Measurements from ENCODE around the gene AGAP1.
"Not testable (repeated sequence)": the region's sequence is repeated elsewhere in the genome, so short reads cannot be mapped to it uniquely, and the experiment has no call there.

AGAP1 gene

DNA sequence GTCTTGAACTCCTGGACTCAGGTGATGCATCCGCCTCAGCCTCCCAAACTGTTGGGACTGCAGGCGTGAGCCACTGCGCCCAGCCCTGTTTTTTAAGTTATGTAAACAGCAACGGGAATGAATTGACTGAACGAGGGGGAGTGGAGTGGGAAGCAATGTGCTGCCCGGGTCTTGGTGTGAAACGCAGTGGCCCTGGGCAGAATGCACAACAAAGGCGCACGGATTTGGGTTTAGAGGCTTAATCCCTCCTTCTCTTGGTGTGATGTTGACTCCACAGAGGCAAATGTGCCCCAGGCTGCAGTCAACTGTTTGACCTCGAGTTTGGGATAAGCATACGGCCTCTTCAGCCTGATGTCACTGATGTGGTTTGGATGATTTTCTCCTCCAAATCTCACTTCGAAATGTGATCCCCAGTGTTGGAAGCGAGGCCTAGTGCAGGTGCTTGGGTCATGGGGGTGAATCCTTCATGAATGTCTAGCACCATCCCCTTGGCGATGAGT lies 97.4 kb downstream of the AGAP1 start:
- no peak for DNase-seq (ENCODE audit: low read depth, low spot score)

DNA sequence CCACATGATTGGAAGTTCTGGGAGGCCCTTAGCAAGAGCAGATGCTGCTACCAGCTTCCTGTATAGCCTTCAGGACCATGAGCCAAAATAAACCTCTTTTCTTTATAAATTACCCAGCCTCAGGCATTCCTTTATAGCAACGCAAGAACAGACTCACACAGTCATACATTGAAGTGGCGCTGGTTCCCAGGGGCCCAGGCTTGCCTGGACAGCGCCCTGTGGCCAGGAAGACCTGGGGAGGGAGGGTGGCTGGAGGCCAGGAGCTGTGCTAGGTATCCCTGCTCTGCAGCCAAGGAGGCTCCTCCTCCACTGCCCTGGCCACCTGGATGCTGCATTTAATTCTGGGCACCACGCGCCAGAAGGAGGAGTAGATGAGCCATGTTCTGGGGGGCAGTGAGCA lies 98.1 kb downstream of the AGAP1 start:
- peak; percentile 73 for DNase-seq (ENCODE audit: low read depth, low spot score)

DNA sequence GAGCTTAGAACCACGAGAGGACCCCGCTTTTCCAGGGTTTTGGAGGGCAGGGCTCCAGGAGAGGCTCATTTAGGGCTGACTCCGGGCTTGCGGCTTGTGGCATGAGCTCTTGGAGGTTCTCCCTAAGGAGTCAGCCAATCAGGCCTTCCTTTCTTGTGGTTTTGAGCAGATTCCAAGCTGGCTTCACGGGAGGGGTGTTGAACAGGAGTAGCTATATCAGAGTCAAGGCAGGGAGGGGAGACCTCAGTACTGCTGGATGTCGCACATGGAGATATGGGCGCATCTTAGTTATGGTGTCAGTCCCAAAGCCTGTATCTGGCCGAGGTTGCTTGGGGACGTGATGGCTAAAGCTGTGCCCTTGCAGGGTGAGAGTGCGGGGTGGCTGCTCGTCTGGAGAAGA lies 98.6 kb downstream of the AGAP1 start:
- DNase-seq (ENCODE audit: low read depth, low spot score), result peak; percentile 75

DNA sequence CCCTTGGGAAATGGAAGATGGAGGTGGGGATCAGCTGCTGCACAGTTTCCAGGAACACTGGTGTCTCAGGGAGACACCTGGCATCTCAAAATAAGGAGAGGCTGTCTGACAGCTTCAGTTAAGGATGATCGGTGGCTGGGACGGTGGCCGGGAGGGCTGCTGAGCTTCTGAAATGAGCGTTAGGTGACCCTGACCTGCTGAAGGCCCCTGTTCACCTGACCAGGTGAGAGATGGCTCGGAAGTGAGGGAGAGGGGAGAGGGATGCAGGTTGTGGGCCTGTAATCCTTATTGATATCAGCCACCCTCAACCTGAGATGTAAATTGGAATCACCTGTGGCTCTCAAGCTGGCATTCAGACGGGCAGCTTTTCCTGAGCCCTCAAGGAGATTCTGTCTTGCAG lies 99.0 kb downstream of the AGAP1 start:
- DNase-seq (ENCODE audit: low read depth, low spot score), result no peak

DNA sequence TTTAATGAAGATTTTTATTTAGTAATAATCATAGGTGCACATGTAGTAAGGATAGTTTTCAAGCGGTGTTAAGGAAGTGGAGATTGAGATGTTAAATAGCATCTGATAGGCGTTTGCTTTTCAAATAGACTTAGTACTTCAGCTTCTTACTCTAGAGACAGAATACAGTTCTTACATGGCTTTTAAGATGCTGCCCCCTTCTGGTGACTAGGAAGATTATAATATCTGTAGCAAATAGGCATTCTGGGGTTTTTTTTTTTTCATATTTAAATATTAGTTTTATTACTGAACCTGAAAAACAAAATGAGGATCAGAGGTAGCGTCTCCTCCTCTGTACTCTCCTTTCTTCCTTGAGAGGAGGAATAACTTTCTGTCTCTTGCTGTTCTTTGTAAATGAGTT lies 100.2 kb downstream of the AGAP1 start:
- peak; percentile 82 for DNase-seq (ENCODE audit: low read depth, low spot score)

DNA sequence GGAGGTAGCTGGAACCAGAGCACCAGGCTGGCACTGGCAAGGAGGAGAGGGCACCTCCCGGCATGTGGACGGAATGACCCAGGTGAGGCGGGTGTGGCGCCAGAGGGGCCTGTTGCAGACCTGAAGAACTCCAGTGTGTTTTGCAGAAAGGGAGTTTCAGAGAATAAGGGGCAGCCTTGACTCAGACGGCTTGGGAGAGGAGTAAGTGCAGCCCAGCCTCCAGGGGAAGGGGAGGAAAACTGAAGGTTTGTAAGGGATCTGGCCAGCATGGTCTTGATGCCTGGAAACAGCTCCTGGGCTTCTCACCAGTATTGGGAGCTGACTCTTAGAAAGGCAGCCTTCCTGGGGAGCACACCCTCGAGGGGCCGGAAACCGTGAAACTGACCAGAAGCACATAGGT lies 101.1 kb downstream of the AGAP1 start:
- no peak for DNase-seq (ENCODE audit: low read depth, low spot score)

GRCh38 chr2:235595422-235596010 lies 101.7 kb downstream of the AGAP1 start:
- DNase-seq (ENCODE audit: low read depth, low spot score), result peak; percentile 86

- no peak for DNase-seq (ENCODE audit: low read depth, low spot score)
Observed at GRCh38 chr2:235596272-235596671, 102.4 kb downstream of the AGAP1 start.

DNA sequence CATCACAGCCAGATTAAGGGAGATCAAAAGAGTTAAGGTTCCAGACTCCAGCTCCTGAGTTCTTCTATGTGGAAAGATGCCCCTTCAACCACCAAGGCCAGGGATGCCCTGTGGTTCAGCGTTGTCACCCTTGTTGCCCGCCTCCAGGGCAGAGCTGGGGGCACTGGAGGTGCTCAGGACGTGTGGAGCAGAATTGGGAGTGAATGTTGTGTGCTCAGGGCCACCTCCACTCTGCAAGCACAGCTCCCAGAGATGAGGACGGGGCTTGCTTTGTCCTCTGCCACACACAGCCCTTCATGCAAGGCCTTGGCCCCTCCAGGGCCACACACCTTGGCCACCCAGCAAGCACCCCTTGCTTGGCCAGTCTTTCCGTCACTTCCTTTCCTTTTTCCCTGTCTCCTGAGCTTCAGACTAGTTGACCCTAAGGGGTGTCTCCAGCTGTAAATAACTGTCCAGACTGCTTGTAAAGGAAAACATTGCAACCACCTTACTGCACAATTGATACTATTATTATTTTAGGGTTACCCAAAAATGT lies 103.3 kb downstream of the AGAP1 start:
- no peak for DNase-seq (ENCODE audit: low read depth, low spot score)

DNA sequence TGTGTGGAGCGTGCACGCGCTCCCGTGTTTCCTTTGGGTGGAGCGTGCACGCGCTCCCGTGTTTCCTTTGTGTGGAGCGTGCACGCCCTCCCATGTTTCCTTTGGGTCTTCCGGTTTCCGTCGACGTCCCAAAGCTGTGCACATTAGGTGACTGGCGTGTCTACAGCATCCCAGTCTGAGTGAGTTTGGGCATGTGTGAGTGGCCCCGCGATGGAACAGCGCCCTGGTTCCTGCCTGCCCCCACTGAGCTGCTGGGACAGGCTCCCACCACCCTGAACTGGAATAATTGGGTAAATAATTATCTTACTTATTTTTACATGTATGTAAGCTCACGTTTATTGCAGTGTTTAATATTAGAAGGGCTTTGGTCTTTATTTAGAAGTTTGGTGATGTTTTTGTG lies 104.2 kb downstream of the AGAP1 start:
- no peak for DNase-seq (ENCODE audit: low read depth, low spot score)

DNA sequence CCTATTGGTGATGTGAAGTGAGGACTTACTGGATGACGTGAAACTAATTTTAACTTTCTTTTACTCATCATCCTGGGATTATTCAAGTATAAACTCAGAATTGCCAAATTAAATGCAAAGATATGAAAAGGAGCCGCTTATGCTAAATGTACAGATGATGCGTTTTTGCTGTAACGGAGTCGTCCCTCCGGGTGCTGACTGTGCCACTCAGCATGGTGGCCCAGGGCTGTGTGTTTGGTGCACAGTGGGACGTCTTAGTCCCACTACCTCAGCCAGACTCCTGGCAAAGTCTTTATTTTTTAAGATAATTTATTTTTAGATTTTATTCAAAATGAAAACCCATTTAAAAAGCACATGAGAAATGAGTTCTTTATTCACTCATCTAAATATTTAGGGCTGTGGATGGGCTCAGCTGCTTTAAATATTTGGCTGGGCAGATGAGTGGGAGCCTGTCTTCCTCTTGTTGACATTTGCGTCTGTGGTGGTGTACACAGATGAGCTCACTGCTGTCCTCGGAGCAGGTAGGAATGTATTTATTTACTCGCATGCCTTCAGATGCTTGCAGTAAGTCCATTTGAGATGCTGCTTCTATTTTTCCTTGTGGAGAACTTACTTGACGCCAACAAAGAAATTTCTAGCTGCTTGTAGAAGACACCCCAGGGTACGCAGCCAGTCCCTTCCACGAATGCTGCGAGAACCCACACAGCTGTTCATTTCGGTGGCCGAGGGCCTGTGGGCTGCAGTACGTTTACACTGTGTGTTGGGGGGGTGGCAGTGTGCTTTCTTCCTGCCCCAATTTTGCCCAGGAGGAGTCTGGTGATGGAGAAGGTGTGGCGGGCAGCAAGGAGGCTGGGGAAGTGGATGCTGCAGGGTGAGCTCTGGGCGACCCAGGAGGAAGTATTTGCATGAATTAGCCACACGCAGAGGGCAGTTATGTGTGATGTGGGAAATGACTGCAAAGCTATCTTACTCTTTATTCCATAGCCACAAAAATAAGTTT lies 105.0 kb downstream of the AGAP1 start:
- no peak for DNase-seq (ENCODE audit: low read depth, low spot score)

- DNase-seq (ENCODE audit: low read depth, low spot score), result no peak
Observed at GRCh38 chr2:235599596-235600338, 105.9 kb downstream of the AGAP1 start.

- no peak for DNase-seq (ENCODE audit: low read depth, low spot score)
Observed at GRCh38 chr2:235600406-235600805, 106.6 kb downstream of the AGAP1 start.

DNA sequence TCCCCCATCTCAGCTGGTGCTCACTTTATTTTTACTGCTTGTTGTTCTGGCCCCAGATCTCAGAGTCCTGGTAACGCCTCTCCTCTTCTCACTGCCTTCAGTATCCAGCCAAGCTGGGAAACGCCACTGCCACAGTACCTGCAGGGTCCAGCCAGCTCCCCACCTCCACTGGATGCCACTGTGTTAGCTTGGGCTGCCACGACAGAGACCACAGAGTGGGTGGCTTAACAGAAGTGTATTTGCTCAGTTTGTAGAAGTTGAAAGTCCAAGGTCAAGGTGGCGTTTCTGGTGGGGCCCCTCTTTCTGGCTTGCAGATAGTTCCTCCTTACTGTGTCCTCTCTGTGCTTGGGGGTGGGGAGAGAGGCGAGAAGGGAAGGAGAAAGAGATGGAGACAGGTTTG lies 107.1 kb downstream of the AGAP1 start:
- DNase-seq (ENCODE audit: low read depth, low spot score), result no peak

GRCh38 chr2:235601960-235602704 lies 108.3 kb downstream of the AGAP1 start:
- DNase-seq (ENCODE audit: low read depth, low spot score), result no peak

DNA sequence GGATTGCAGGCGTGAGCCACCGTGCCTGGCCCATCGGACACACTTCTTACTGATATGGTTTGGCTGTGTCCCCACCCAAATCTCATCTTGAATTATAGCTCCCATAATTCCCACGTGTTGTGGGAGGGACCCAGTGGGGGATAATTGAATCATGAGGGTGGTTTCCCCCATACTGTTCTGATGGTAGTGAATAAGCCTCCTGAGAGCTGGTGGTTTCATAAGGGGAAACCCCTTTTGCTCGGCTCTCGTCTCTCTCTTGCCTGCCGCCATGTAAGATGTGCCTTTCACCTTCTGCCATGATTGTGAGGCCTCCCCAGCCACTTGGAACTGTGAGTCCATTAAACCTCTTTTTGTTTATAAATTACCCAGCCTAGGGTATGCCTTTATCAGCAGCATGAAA lies 109.1 kb downstream of the AGAP1 start:
- not testable (repeated sequence) for DNase-seq (ENCODE audit: low read depth, low spot score)

DNA sequence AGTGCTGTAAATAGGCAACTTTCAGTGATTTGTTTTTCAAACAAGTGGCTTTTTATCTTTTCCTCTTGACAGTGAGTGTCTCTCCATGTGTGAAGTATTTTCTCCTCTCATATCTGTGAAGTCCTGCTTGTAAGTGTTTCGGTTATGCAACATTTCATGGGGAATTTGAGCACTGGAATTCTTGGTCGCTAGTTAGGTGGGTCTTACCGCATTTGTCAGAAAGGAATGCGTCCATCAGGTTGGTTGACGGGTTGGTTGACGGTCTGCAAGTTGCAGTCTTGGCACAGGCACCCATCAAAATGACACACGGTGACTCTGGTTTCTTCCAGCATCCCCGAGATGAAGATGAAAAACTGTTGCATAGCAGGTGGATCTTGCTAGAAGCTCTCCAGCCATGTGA lies 109.8 kb downstream of the AGAP1 start:
- DNase-seq (ENCODE audit: low read depth, low spot score), result no peak

GRCh38 chr2:235605312-235606003 lies 111.6 kb downstream of the AGAP1 start:
- DNase-seq (ENCODE audit: low read depth, low spot score), result peak; percentile 95

- peak; percentile 91 for DNase-seq (ENCODE audit: low read depth, low spot score)
Observed at GRCh38 chr2:235606004-235606715, 112.3 kb downstream of the AGAP1 start.
